ENCODE measurements around the gene TNFRSF9. TPM values are rescaled to one million over a fixed set of nuclear protein-coding genes. Genes with fewer than 3 reads are reported as not detected.

Gene TNFRSF9
- total RNA-seq, 4 donors from 2014 or later = 0.15 to 0.19 TPM; not detected in 2

DNA sequence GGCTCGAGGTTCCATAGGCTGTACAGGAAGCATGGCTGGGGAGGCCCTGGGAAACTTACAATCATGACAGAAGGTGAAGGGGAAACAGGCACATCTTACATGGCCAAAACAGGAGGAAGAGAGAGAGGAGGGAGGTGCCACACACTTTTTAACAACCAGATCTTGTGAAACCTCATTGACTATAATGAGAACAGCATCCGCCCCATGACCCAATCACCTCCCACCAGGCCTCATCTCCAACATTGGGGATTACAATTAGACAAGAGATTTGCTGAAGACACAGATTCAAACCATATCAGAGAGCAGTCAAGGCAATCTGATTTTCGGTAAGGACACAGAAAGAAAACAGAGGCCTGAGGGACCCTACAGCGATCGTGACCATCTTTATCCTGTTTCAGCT lies 41.7 kb downstream of the TNFRSF9 start:
- no peaks in the 10 kb centered on the region for H3K27me3 ChIP-seq
- intact Hi-C loops (cut with DNase I) = no loop called here
- no peaks in the 10 kb centered on the region for H3K9me3 ChIP-seq
- no peak overlapping the region for H3K27ac ChIP-seq
- H3K36me3 ChIP-seq = no peaks in the 10 kb centered on the region
- DNase-seq = no peak
- no peak for TF ChIP-seq POLR2A (IDR thresholded peaks at IDR 0.05)
- TF ChIP-seq, protein P1, sequence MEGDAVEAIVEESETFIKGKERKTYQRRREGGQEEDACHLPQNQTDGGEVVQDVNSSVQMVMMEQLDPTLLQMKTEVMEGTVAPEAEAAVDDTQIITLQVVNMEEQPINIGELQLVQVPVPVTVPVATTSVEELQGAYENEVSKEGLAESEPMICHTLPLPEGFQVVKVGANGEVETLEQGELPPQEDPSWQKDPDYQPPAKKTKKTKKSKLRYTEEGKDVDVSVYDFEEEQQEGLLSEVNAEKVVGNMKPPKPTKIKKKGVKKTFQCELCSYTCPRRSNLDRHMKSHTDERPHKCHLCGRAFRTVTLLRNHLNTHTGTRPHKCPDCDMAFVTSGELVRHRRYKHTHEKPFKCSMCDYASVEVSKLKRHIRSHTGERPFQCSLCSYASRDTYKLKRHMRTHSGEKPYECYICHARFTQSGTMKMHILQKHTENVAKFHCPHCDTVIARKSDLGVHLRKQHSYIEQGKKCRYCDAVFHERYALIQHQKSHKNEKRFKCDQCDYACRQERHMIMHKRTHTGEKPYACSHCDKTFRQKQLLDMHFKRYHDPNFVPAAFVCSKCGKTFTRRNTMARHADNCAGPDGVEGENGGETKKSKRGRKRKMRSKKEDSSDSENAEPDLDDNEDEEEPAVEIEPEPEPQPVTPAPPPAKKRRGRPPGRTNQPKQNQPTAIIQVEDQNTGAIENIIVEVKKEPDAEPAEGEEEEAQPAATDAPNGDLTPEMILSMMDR (IDR thresholded peaks at IDR 0.05) = no peak
- WGBS, 2 donors = 93 to 95% methylated on average over 5 of the region's 5 CpGs
- peaks cover 0 to 5% (median 0%) of the 10 kb centered on the region in 3 donors for H3K4me1 ChIP-seq
- H3K4me3 ChIP-seq = no peak overlapping the region

DNA sequence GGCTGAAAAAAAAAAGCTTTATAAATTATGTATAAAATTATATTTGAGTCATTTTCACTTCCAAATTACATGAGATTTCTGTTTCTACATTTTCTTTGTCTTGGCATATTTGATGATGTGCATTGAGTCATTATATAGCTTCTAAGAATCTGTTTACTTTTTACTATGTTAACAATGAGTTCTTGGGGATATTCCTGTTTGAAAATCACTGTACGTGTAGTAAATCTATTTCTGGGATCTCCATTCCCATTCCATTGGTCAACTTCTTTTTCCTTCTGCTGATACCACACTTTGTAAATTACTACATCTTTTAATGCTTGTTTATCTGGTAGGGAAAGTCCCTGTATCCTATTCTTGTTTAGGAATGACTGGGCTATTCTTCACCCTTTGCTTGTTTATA lies 43.6 kb downstream of the TNFRSF9 start:
- no peak overlapping the region for H3K27ac ChIP-seq
- no peaks in the 10 kb centered on the region for H3K36me3 ChIP-seq
- TF ChIP-seq, protein P1 (IDR thresholded peaks at IDR 0.05) = no peak
- TF ChIP-seq POLR2A (IDR thresholded peaks at IDR 0.05) = no peak
- H3K9me3 ChIP-seq = no peaks in the 10 kb centered on the region
- intact Hi-C loops (cut with DNase I) = no loop called here
- DNase-seq = no peak
- WGBS, 2 donors = 18 to 25% methylated on average over 1 of the region's 1 CpG
- no peaks in the 10 kb centered on the region for H3K27me3 ChIP-seq
- H3K4me1 ChIP-seq = no peaks in the 10 kb centered on the region
- no peak overlapping the region for H3K4me3 ChIP-seq

- H3K27ac ChIP-seq = no peak overlapping the region
- TF ChIP-seq, protein P1 (IDR thresholded peaks at IDR 0.05) = no peak
- TF ChIP-seq POLR2A (IDR thresholded peaks at IDR 0.05) = no peak
- peaks cover 0 to 18% (median 0%) of the 10 kb centered on the region in 4 donors for H3K27me3 ChIP-seq
- intact Hi-C loops (cut with DNase I) = no loop called here
- no peaks in the 10 kb centered on the region for H3K36me3 ChIP-seq
- WGBS, 2 donors = 57 to 65% methylated on average over 13 of the region's 13 CpGs
- DNase-seq = no peak
- H3K9me3 ChIP-seq = no peaks in the 10 kb centered on the region
- no peaks in the 10 kb centered on the region for H3K4me1 ChIP-seq
- no peak overlapping the region for H3K4me3 ChIP-seq
Measured at GRCh38 chr1:7893529-7894180, 47.0 kb downstream of the TNFRSF9 start.

DNA sequence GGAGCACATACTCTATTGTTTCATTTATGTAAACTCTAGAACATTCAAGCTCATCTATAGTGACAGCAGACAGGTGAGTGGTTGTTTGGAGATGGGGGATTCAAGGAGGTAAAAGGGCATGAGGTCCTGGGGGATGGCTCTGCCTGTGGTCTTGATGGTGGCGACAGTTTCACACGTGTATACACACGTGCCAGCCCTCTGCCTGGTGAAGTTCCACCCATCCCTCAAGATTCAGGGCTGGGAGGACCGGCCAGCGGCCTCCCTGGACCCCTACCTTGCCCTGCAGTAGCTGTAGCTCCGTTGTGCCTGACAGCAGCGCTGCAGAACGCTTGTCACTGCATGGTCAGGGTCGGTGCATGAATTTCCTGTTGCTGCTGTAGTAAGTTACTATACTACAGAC lies 48.8 kb downstream of the TNFRSF9 start:
- TF ChIP-seq POLR2A (IDR thresholded peaks at IDR 0.05) = no peak
- TF ChIP-seq, protein P1 (IDR thresholded peaks at IDR 0.05) = no peak
- Histone ChIP-seq H3K27me3 (peaks cover 0 to 37% (median 0%) of the 10 kb centered on the region in 4 donors), H3K4me1 (no peaks in the 10 kb centered on the region), H3K27ac (no peak overlapping the region), H3K36me3 (no peaks in the 10 kb centered on the region), H3K4me3 (no peak overlapping the region), H3K9me3 (no peaks in the 10 kb centered on the region)
- 63 to 68% methylated on average over 4 to 7 of the region's 9 CpGs for WGBS, 2 donors
- intact Hi-C loops (cut with DNase I) = no loop called here
- no peak for DNase-seq

DNA sequence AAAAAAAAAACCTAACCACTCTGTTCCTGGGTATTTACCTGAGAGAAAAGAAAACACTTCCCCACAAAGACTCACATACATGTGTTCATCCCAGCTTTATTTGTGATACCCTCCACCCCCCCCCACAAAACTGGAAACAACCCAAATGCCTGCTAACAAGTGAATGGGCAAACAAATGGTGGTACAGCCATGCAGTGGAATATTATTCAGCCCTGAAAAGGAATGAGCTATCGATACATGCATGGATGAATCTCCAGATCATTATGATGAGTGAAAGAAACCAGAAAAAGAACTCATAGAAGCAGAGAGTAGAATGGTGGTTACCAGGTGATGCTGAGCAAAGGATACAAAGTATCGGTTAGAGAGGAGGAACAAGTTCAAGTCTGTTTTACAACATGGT lies 49.8 kb downstream of the TNFRSF9 start:
- Histone ChIP-seq H3K4me3 (no peak overlapping the region), H3K36me3 (no peaks in the 10 kb centered on the region), H3K27ac (no peak overlapping the region), H3K27me3 (peaks cover 0 to 44% (median 0%) of the 10 kb centered on the region in 4 donors), H3K9me3 (no peaks in the 10 kb centered on the region), H3K4me1 (peaks cover 0 to 8% (median 6%) of the 10 kb centered on the region in 3 donors)
- whole genome bisulfite sequencing, 2 donors = 88 to 89% methylated on average over 2 of the region's 2 CpGs
- DNase-seq = no peak
- no peak for TF ChIP-seq POLR2A (IDR thresholded peaks at IDR 0.05)
- TF ChIP-seq, protein P1 (IDR thresholded peaks at IDR 0.05) = no peak
- intact Hi-C loops (cut with DNase I) = no loop called here

All from esophagus squamous epithelium (tissue), 5 donors.